Sciatic nerve (tissue), 2 donors: ENCODE measurements around the gene UQCR10. TPM values are rescaled to one million over a fixed set of nuclear protein-coding genes. Genes with fewer than 3 reads are reported as not detected.

Experiments used
- ATAC-seq: fragments of 200-7000 bp; cut with Tn5 transposase; one replicate; pipeline ENCODE4 v1.9.1; 2020; ENCODE audit warnings: mild to moderate bottlenecking, moderate library complexity
- DNase-seq: peaks from one replicate; pipeline ENCODE4 v3.0.0-alpha.2; 2020; ENCODE audit warnings: low spot score
- intact Hi-C: fragments of 100-400 bp; cut with DNase I; formaldehyde crosslinking; loops from one replicate; pipeline ENCODE4 v1.14.2; 2022
- total RNA-seq: library from RNA; stranded (reverse); fragmentation: NEBNext Ultra II Directional; extraction: Animal tissue kit (Norgen Biotek cat#: 25700); gene quantifications from one replicate; pipeline ENCODE4 v1.2.1, GENCODE V29; 2021
- donor health status: DM: no; HTN: no; CAD: no.
- donor health status: DM: no; HTN: no; CAD: no.

UQCR10 gene
- total RNA-seq, 1 donor from 2014 or later: 42.0 TPM

GRCh38 chr22:29756341-29756740 is 10.8 kb upstream of the UQCR10 start:
- no peak for ATAC-seq
- intact Hi-C loops: no loop called here
- DNase-seq: no peak

- intact Hi-C loops: no loop called here
- no peak for ATAC-seq
- no peak for DNase-seq
Measured at GRCh38 chr22:29757096-29757495, 10.1 kb upstream of the UQCR10 start.

GRCh38 chr22:29758068-29758622 is 9.0 kb upstream of the UQCR10 start:
- intact Hi-C loops: no loop called here
- DNase-seq (no peak), ATAC-seq (peak; percentile 13)

- intact Hi-C loops: no loop called here
- no peak for ATAC-seq
Measured at GRCh38 chr22:29758959-29759358, 8.2 kb upstream of the UQCR10 start.

GRCh38 chr22:29762263-29762662 is 4.9 kb upstream of the UQCR10 start:
- no peak for DNase-seq
- intact Hi-C loops: no loop called here
- no peak for ATAC-seq

More at GRCh38 chr22:29758959-29759358, 8.2 kb upstream of the UQCR10 start:
- DNase-seq: no peak

GRCh38 chr22:29765905-29766631 is 1.1 kb upstream of the UQCR10 start:
- DNase-seq (no peak), ATAC-seq (peak; percentile 8)
- intact Hi-C loops: no loop called here

- intact Hi-C loops: no loop called here
- DNase-seq (peak; percentile 94), ATAC-seq (peak; percentile 99)
Measured at GRCh38 chr22:29766632-29767170, 468 bp upstream of the UQCR10 start, which contains the start of gene ZMAT5. Gene ZMAT5 (minus strand): TSS chr22:29767007. CDS start chr22:29748544, 18,463 bp downstream.

- DNase-seq (no peak), ATAC-seq (no peak)
- intact Hi-C loops: no loop called here
Measured at GRCh38 chr22:29768052-29768693, 1.0 kb downstream of the UQCR10 start.

GRCh38 chr22:29769723-29770321 is 2.7 kb downstream of the UQCR10 start:
- ATAC-seq: no peak
- intact Hi-C loops: no loop called here

GRCh38 chr22:29772170-29772641 is 5.0 kb downstream of the UQCR10 start:
- DNase-seq: no peak
- intact Hi-C loops: no loop called here
- ATAC-seq: peak; percentile 47

More at GRCh38 chr22:29769723-29770321, 2.7 kb downstream of the UQCR10 start:
- no peak for DNase-seq

- DNase-seq (no peak), ATAC-seq (no peak)
- intact Hi-C loops: no loop called here
Measured at GRCh38 chr22:29773233-29773632, 6.1 kb downstream of the UQCR10 start.

- DNase-seq (no peak), ATAC-seq (no peak)
- intact Hi-C loops: no loop called here
Measured at GRCh38 chr22:29780220-29780619, 13.1 kb downstream of the UQCR10 start.

- ATAC-seq (peak; percentile 19), DNase-seq (no peak)
- intact Hi-C loops: no loop called here
Measured at GRCh38 chr22:29780748-29781676, 13.8 kb downstream of the UQCR10 start.

GRCh38 chr22:29782061-29782845 is 15.1 kb downstream of the UQCR10 start:
- DNase-seq (no peak), ATAC-seq (peak; percentile 25)
- intact Hi-C loops: no loop called here

- intact Hi-C loops: no loop called here
- peak; percentile 78 for ATAC-seq
Measured at GRCh38 chr22:29784451-29785361, 17.5 kb downstream of the UQCR10 start.

GRCh38 chr22:29786031-29786430 is 18.9 kb downstream of the UQCR10 start:
- DNase-seq (no peak), ATAC-seq (no peak)
- intact Hi-C loops: no loop called here

More at GRCh38 chr22:29784451-29785361, 17.5 kb downstream of the UQCR10 start:
- DNase-seq: no peak
